ENCODE measurements around the gene HINT2.

Gene HINT2

GRCh38 chr9:35852876-35853865, 38.3 kb upstream of the HINT2 start:
- H3K4me3 ChIP-seq (ENCODE audit: low read depth in 1 of 2, low read length in 2 of 2), result no peak overlapping the region
- no peaks in the 10 kb centered on the region for H3K36me3 ChIP-seq (ENCODE audit: control insufficient read depth in 1 of 2, insufficient read depth in 2 of 2, low read length in 2 of 2)
- H3K27ac ChIP-seq (ENCODE audit: low read depth, low read length), result no peak overlapping the region
- H3K9ac ChIP-seq (ENCODE audit: low read depth in 1 of 2, low read length in 2 of 2), result no peak overlapping the region
- H3K9me3 ChIP-seq (ENCODE audit: control insufficient read depth in 1 of 2, low read length in 2 of 2), result no peaks in the 10 kb centered on the region
- no peaks in the 10 kb centered on the region for H3K27me3 ChIP-seq (ENCODE audit: control insufficient read depth in 1 of 2, insufficient read depth in 2 of 2, low read length in 2 of 2)
- no peaks in the 10 kb centered on the region for H3K4me1 ChIP-seq (ENCODE audit: control insufficient read depth in 1 of 2, insufficient read depth in 2 of 2, low read length in 2 of 2)

GRCh38 chr9:35852267-35852815, 37.5 kb upstream of the HINT2 start:
- H3K27me3 ChIP-seq (ENCODE audit: control insufficient read depth in 1 of 2, insufficient read depth in 2 of 2, low read length in 2 of 2), result no peaks in the 10 kb centered on the region
- peaks cover 0 to 2% of the 10 kb centered on the region in 2 donors for H3K36me3 ChIP-seq (ENCODE audit: control insufficient read depth in 1 of 2, insufficient read depth in 2 of 2, low read length in 2 of 2)
- H3K4me1 ChIP-seq (ENCODE audit: control insufficient read depth in 1 of 2, insufficient read depth in 2 of 2, low read length in 2 of 2), result no peaks in the 10 kb centered on the region
- no peak overlapping the region for H3K27ac ChIP-seq (ENCODE audit: low read depth, low read length)
- no peak overlapping the region for H3K9ac ChIP-seq (ENCODE audit: low read depth in 1 of 2, low read length in 2 of 2)
- no peaks in the 10 kb centered on the region for H3K9me3 ChIP-seq (ENCODE audit: control insufficient read depth in 1 of 2, low read length in 2 of 2)
- H3K4me3 ChIP-seq (ENCODE audit: low read depth in 1 of 2, low read length in 2 of 2), result no peak overlapping the region

- Histone ChIP-seq H3K9ac (ENCODE audit: low read depth in 1 of 2, low read length in 2 of 2) (no peak overlapping the region), H3K4me1 (ENCODE audit: control insufficient read depth in 1 of 2, insufficient read depth in 2 of 2, low read length in 2 of 2) (peaks cover 15 to 18% of the 10 kb centered on the region in 2 donors), H3K4me3 (ENCODE audit: low read depth in 1 of 2, low read length in 2 of 2) (no peak overlapping the region), H3K27ac (ENCODE audit: low read depth, low read length) (no peak overlapping the region), H3K27me3 (ENCODE audit: control insufficient read depth in 1 of 2, insufficient read depth in 2 of 2, low read length in 2 of 2) (no peaks in the 10 kb centered on the region), H3K9me3 (ENCODE audit: control insufficient read depth in 1 of 2, low read length in 2 of 2) (no peaks in the 10 kb centered on the region), H3K36me3 (ENCODE audit: control insufficient read depth in 1 of 2, insufficient read depth in 2 of 2, low read length in 2 of 2) (peaks cover 8 to 11% of the 10 kb centered on the region in 2 donors)
Observed at GRCh38 chr9:35847792-35848572, 33.1 kb upstream of the HINT2 start.

GRCh38 chr9:35845824-35846771, 31.3 kb upstream of the HINT2 start:
- H3K4me1 ChIP-seq (ENCODE audit: control insufficient read depth in 1 of 2, insufficient read depth in 2 of 2, low read length in 2 of 2), result peaks cover 15 to 18% of the 10 kb centered on the region in 2 donors
- no peaks in the 10 kb centered on the region for H3K9me3 ChIP-seq (ENCODE audit: control insufficient read depth in 1 of 2, low read length in 2 of 2)
- H3K4me3 ChIP-seq (ENCODE audit: low read depth in 1 of 2, low read length in 2 of 2), result no peak overlapping the region
- H3K27ac ChIP-seq (ENCODE audit: low read depth, low read length), result no peak overlapping the region
- H3K27me3 ChIP-seq (ENCODE audit: control insufficient read depth in 1 of 2, insufficient read depth in 2 of 2, low read length in 2 of 2), result no peaks in the 10 kb centered on the region
- H3K36me3 ChIP-seq (ENCODE audit: control insufficient read depth in 1 of 2, insufficient read depth in 2 of 2, low read length in 2 of 2), result peaks cover 8 to 11% of the 10 kb centered on the region in 2 donors
- H3K9ac ChIP-seq (ENCODE audit: low read depth in 1 of 2, low read length in 2 of 2), result no peak overlapping the region

- Histone ChIP-seq H3K9me3 (ENCODE audit: control insufficient read depth in 1 of 2, low read length in 2 of 2) (no peaks in the 10 kb centered on the region), H3K9ac (ENCODE audit: low read depth in 1 of 2, low read length in 2 of 2) (no peak overlapping the region), H3K4me3 (ENCODE audit: low read depth in 1 of 2, low read length in 2 of 2) (no peak overlapping the region), H3K27ac (ENCODE audit: low read depth, low read length) (peak overlapping the region; percentile 11), H3K27me3 (ENCODE audit: control insufficient read depth in 1 of 2, insufficient read depth in 2 of 2, low read length in 2 of 2) (no peaks in the 10 kb centered on the region), H3K36me3 (ENCODE audit: control insufficient read depth in 1 of 2, insufficient read depth in 2 of 2, low read length in 2 of 2) (peaks cover 8 to 11% of the 10 kb centered on the region in 2 donors), H3K4me1 (ENCODE audit: control insufficient read depth in 1 of 2, insufficient read depth in 2 of 2, low read length in 2 of 2) (peaks cover 15 to 18% of the 10 kb centered on the region in 2 donors)
Observed at GRCh38 chr9:35844628-35845270, 29.9 kb upstream of the HINT2 start.

- Histone ChIP-seq H3K4me3 (ENCODE audit: low read depth in 1 of 2, low read length in 2 of 2) (no peak overlapping the region), H3K9ac (ENCODE audit: low read depth in 1 of 2, low read length in 2 of 2) (no peak overlapping the region), H3K27ac (ENCODE audit: low read depth, low read length) (no peak overlapping the region), H3K27me3 (ENCODE audit: control insufficient read depth in 1 of 2, insufficient read depth in 2 of 2, low read length in 2 of 2) (no peaks in the 10 kb centered on the region), H3K9me3 (ENCODE audit: control insufficient read depth in 1 of 2, low read length in 2 of 2) (no peaks in the 10 kb centered on the region), H3K4me1 (ENCODE audit: control insufficient read depth in 1 of 2, insufficient read depth in 2 of 2, low read length in 2 of 2) (peaks cover 15 to 18% of the 10 kb centered on the region in 2 donors), H3K36me3 (ENCODE audit: control insufficient read depth in 1 of 2, insufficient read depth in 2 of 2, low read length in 2 of 2) (peaks cover 8 to 11% of the 10 kb centered on the region in 2 donors)
Observed at GRCh38 chr9:35842795-35843194, 28.0 kb upstream of the HINT2 start.

GRCh38 chr9:35842020-35842745, 27.3 kb upstream of the HINT2 start:
- no peak overlapping the region for H3K9ac ChIP-seq (ENCODE audit: low read depth in 1 of 2, low read length in 2 of 2)
- H3K36me3 ChIP-seq (ENCODE audit: control insufficient read depth in 1 of 2, insufficient read depth in 2 of 2, low read length in 2 of 2), result peaks cover 7 to 8% of the 10 kb centered on the region in 2 donors
- H3K27ac ChIP-seq (ENCODE audit: low read depth, low read length), result no peak overlapping the region
- H3K4me1 ChIP-seq (ENCODE audit: control insufficient read depth in 1 of 2, insufficient read depth in 2 of 2, low read length in 2 of 2), result peaks cover 15 to 18% of the 10 kb centered on the region in 2 donors
- H3K4me3 ChIP-seq (ENCODE audit: low read depth in 1 of 2, low read length in 2 of 2), result no peak overlapping the region
- no peaks in the 10 kb centered on the region for H3K27me3 ChIP-seq (ENCODE audit: control insufficient read depth in 1 of 2, insufficient read depth in 2 of 2, low read length in 2 of 2)
- H3K9me3 ChIP-seq (ENCODE audit: control insufficient read depth in 1 of 2, low read length in 2 of 2), result no peaks in the 10 kb centered on the region

- Histone ChIP-seq H3K4me1 (ENCODE audit: control insufficient read depth in 1 of 2, insufficient read depth in 2 of 2, low read length in 2 of 2) (peaks cover 14 to 15% of the 10 kb centered on the region in 2 donors), H3K4me3 (ENCODE audit: low read depth in 1 of 2, low read length in 2 of 2) (no peak overlapping the region), H3K36me3 (ENCODE audit: control insufficient read depth in 1 of 2, insufficient read depth in 2 of 2, low read length in 2 of 2) (peaks cover 2% of the 10 kb centered on the region in 2 donors), H3K9ac (ENCODE audit: low read depth in 1 of 2, low read length in 2 of 2) (no peak overlapping the region), H3K27ac (ENCODE audit: low read depth, low read length) (no peak overlapping the region), H3K9me3 (ENCODE audit: control insufficient read depth in 1 of 2, low read length in 2 of 2) (no peaks in the 10 kb centered on the region), H3K27me3 (ENCODE audit: control insufficient read depth in 1 of 2, insufficient read depth in 2 of 2, low read length in 2 of 2) (no peaks in the 10 kb centered on the region)
Observed at GRCh38 chr9:35841645-35841900, 26.7 kb upstream of the HINT2 start.
